ENCODE data around the gene GPC5.
"Not testable (repeated sequence)": the region's sequence is repeated elsewhere in the genome, so short reads cannot be mapped to it uniquely, and the experiment has no call there.

Gene GPC5

DNA sequence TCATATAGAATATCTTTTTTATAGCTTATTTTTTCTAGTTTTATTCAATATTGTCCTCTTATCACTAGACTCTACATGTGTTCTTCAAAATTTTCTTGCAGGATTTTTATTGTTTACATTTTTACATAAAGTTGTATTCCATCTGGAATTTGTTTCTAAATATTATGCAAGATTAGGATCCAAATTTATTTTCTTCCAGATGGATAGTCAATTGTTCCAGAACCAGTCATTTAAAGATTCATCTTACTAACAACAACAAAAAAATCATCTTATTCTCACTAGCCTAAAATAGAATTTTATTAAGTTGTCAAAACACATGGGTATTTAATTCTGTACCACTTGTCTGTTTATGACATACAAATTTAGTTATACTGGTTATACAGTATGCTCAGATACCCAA is 1437.8 kb downstream of the GPC5 start:
- no peak for DNase-seq (ENCODE audit: low read depth in 2 of 2)

GRCh38 chr13:92838786-92839185 is 1440.4 kb downstream of the GPC5 start:
- DNase-seq (ENCODE audit: low read depth in 2 of 2), result no peak

DNA sequence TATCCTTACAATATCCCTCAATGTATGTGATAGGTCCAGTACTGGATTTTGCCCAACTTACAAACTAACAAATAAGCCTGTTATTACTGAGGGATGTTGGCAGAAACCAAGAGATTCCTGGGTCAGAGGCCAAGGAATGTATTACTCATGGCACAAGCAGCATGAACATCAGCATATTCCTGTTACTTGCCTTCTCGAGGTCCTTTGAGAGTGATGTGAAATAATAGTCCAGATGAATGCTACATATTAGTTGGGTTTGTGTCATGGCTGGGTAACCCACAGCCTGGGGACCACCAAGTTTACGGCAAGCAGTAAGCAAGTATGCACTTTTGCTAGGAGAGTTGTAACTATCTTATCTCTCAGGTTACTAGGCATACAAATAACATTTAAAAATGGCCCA is 1443.7 kb downstream of the GPC5 start:
- DNase-seq (ENCODE audit: low read depth in 2 of 2), result no peak

- no peak for DNase-seq (ENCODE audit: low read depth in 2 of 2)
Observed at GRCh38 chr13:92843549-92843948, 1445.1 kb downstream of the GPC5 start.

GRCh38 chr13:92849381-92849780 is 1451.0 kb downstream of the GPC5 start:
- no peak for DNase-seq (ENCODE audit: low read depth in 2 of 2)

DNA sequence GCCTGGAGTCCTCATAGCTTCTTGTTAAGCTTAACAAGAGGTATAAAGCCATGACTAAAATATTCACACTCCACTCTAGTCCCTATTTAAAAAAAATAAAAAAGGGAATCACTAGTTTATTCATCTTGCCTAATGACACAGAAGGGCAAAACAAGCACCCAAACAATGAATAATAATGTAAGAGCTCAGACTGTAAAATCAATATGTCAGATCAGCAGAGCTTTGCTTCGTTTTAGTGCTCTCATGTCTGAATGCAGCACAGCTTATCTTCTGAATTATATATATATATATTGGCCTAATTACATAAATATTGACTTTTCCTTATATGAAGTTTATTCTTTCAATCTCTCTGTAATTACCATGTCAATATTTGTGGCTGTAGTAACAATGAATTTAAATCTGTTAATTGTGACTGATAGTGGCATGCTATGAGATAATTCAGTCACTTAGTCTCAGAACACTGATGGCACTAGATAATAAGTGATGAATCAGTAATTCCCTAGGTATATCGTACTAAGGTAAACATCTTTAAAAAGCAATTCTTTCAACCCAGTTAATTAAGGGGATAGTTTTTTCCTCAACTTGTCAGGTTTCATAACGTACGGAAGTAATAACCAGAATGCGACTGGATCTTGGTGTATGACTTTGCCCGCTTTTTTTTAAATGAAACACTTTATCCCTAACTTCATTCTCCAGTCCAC is 1466.3 kb downstream of the GPC5 start:
- DNase-seq (ENCODE audit: low read depth in 2 of 2), result no peak

DNA sequence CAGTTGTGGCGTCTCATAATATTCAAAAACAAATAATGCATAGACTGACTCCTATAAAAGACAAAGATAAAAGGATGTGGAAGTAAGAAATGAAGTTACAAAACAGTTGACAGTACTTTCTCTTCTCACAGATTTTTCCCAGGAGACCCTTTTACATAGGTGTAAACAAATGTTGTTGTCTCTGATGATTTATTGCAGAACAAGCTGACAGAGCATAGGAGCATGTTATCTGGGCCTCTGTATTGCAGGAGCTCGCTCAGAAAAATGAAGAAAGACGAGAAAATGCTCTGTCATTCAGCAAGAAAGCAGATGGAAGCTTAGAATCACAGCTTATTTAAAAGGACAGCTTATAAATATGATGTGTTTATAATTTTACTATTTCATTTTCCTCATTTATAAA is 1474.6 kb downstream of the GPC5 start:
- no peak for DNase-seq (ENCODE audit: low read depth in 2 of 2)

DNA sequence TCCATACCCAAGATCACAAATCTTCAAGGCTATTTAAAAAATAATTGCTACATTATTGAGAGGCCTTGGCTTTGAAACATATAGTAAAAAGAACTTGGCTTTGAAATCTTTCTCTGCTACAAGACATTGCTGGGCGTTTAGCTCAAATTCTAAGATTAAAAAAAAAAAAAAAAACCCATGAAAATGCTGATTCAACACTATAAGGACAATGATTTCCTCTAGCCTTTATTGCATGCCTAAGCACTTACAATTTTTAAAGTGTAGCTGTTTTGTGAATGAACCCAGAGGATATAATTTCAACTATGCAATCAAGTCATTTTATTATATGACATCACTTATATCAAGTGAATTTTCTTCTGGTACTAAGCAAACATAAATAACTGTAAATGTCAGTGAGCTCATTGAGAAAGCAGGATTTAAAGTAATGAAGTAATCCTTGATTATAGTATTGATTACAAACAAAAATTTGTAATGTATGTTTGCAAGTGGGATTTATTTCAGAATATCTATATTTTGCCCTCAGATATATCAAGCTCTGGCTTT is 1488.2 kb downstream of the GPC5 start:
- no peak for DNase-seq (ENCODE audit: low read depth in 2 of 2)

DNA sequence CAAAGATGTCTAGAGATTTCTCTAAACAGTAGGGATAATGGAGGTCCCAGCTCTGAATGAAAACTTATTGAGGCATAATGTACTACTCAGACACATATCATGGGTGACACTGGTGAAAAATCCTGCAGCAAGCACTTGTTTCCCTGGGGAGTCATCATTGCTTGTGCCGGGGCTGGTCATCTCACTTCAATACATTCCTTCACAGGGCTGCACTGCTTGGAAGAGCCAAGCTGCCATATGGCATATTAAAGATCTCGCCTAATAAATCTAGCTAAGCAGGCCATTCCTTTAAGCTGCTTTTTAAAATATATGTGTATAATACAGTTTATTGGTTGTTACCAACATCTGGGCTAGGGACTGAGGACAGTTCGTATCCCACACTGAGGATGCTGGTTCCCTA is 1496.0 kb downstream of the GPC5 start:
- no peak for DNase-seq (ENCODE audit: low read depth in 2 of 2)

DNA sequence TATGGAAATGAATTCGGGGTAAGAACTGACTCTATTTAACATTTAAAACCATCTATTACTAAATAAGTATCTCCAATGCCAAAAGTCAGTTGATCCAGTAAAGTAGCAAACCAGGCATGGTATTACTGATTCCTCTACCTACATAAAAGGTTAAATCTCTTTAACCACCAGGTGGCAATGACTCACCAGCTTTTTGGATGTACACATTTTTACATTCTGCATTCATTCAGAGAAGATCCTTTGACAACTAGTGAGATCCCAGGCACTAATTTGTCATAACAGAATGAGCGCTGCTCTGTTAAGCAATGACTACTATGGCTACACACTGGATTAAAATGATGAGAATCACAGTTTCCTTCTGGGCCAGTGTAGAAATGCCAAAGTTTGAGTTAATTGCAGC is 1498.4 kb downstream of the GPC5 start:
- DNase-seq (ENCODE audit: low read depth in 2 of 2), result no peak

GRCh38 chr13:92898946-92899345 is 1500.5 kb downstream of the GPC5 start:
- DNase-seq (ENCODE audit: low read depth in 2 of 2), result not testable (repeated sequence)

DNA sequence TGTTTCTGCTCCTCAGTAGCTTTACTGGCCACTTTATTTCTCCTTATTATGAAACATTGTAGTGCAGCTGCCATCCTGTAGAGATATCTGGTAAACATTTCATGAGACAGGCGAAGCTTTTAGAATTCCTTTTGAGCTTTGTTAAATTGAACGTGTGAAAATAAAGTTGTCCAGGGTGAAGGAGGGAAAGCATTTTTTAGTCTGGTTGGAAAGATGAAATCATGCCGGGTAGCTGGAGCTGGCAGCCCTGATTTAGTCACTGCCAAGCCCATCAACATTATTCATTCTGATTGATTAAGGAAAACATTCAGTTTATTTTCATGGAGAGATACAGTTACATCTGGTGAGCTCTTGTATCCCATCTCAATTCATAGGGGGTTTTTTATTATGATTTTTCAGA is 1502.0 kb downstream of the GPC5 start:
- DNase-seq (ENCODE audit: low read depth in 2 of 2), result no peak

- DNase-seq (ENCODE audit: low read depth in 2 of 2), result no peak
Observed at GRCh38 chr13:92901739-92902138, 1503.3 kb downstream of the GPC5 start.

- no peak for DNase-seq (ENCODE audit: low read depth in 2 of 2)
Observed at GRCh38 chr13:92912629-92913028, 1514.2 kb downstream of the GPC5 start.

DNA sequence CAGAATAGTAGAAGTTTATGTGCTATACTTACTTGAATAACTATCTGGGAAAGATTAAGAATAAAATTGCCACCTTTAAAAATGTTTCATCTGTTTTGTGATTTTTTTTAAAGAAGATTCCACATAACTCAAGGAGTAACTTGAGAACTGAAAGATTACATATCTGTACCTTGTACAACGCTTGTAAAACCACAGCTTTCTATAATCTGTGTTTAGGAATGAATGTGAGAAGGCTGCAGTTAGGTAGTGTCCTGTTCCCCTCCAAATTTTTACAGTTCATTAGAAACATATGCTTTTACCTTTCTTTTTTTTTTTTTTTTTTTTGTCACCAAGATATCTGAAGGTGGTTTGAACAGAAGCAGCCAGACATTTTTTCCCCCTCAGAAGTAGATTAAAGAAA is 1515.4 kb downstream of the GPC5 start:
- no peak for DNase-seq (ENCODE audit: low read depth in 2 of 2)
